HepG2 (cell line): ENCODE measurements around the gene HKDC1. TPM values are rescaled to one million over a fixed set of nuclear protein-coding genes. Genes with fewer than 3 reads are reported as not detected.

Experiments used
- ATF1 ChIP-seq: IDR thresholded peaks from 2 replicates; pipeline ENCODE4 v1.6.1; 2016; ENCODE audit warnings: mild to moderate bottlenecking, control low read depth
- HMG20A ChIP-seq: IDR thresholded peaks from 2 replicates; pipeline ENCODE4 v1.6.1; 2016; ENCODE audit warnings: borderline replicate concordance
- HOXA7 ChIP-seq: sonication (generic); formaldehyde crosslinking; IDR thresholded peaks from 2 replicates; pipeline ENCODE4 v1.8.1; 2022; ENCODE audit warnings: mild to moderate bottlenecking, missing genetic modification reagents, moderate library complexity
- MEIS1 ChIP-seq: sonication (generic); formaldehyde crosslinking; IDR thresholded peaks from 2 replicates; pipeline ENCODE4 v1.9.0; 2021; ENCODE audit warnings: mild to moderate bottlenecking, missing genetic modification reagents, moderate library complexity, borderline replicate concordance
- NFKBIZ ChIP-seq: IDR thresholded peaks from 2 replicates; pipeline ENCODE4 v1.6.1; 2018; ENCODE audit warnings: missing genetic modification reagents, missing compliant biosample characterization
- PCBP1 ChIP-seq: fragments of 200-400 bp; formaldehyde crosslinking; IDR thresholded peaks from 2 replicates; pipeline ENCODE4 v1.6.1; 2017; ENCODE audit warnings: mild to moderate bottlenecking, low read depth, low read length, borderline replicate concordance
- TBX2 ChIP-seq: sonication (generic); formaldehyde crosslinking; IDR thresholded peaks from 2 replicates; pipeline ENCODE4 v1.5.0; 2020; ENCODE audit warnings: missing genetic modification reagents, mild to moderate bottlenecking, borderline replicate concordance
- ZNF274 ChIP-seq: sonication (generic); formaldehyde crosslinking; IDR thresholded peaks from 2 replicates; pipeline ENCODE4 v1.5.1; 2020; ENCODE audit warnings: mild to moderate bottlenecking, missing genetic modification reagents
- ZSCAN12 ChIP-seq: sonication (generic); formaldehyde crosslinking; IDR thresholded peaks from 2 replicates; pipeline ENCODE4 v1.9.0; 2021; ENCODE audit warnings: mild to moderate bottlenecking, missing genetic modification reagents
- polyA plus RNA-seq, 8 experiments: library from polyadenylated mRNA; depleted of rRNA in 3 of 8; stranded (reverse) in 7 of 8; unstranded in 1 of 8; fragments of >200 nt; fragmentation: Illumina TruSeq in 4 of 8; extraction: Trizol in 4 of 8; gene quantifications; 2 replicates each; pipeline versions ENCODE4 v1.2.1 to v1.2.3, GENCODE V29; 2011 to 2016; ENCODE audit warnings: low read depth in 4 of 8, missing spikeins in 1 of 8, mixed read lengths in 1 of 8; ENCODE audit not compliant: insufficient read depth in 1 of 8
- total RNA-seq, 5 experiments: library from RNA; depleted of rRNA; stranded (reverse); fragments of >200 nt; fragmentation: Illumina TruSeq; extraction: Trizol; gene quantifications; 2 replicates each; pipeline ENCODE4 v1.2.3, GENCODE V29; 2016; ENCODE audit warnings: low read depth in 1 of 5
- TF ChIP-seq, protein P1 (sequence below): sonication (generic); formaldehyde crosslinking; conservative IDR thresholded peaks from 2 replicates; pipeline ENCODE4 v1.4.0; 2020; ENCODE audit warnings: missing genetic modification reagents
- TF ChIP-seq, protein P2 (sequence below): IDR thresholded peaks from 2 replicates; pipeline ENCODE4 v1.6.1; 2016; ENCODE audit warnings: missing compliant biosample characterization, missing genetic modification reagents, borderline replicate concordance
- TF ChIP-seq, protein P3 (sequence below): sonication (generic); formaldehyde crosslinking; IDR thresholded peaks from 2 replicates; pipeline ENCODE4 v1.8.0; 2022; ENCODE audit warnings: mild to moderate bottlenecking, missing genetic modification reagents, moderate library complexity
- TF ChIP-seq, protein P4 (sequence below): sonication (generic); formaldehyde crosslinking; IDR thresholded peaks from 2 replicates; pipeline ENCODE4 v1.8.0; 2022; ENCODE audit warnings: missing genetic modification reagents, mild to moderate bottlenecking, moderate library complexity, borderline replicate concordance
- TF ChIP-seq, protein P5 (sequence below), 2 experiments: sonication (generic) in 1 of 2; formaldehyde crosslinking in 1 of 2; IDR thresholded peaks; 2 replicates each; pipeline versions ENCODE4 v1.5.1 to v1.6.1; 2011 to 2020; ENCODE audit warnings: borderline replicate concordance in 1 of 2, low read depth in 1 of 2, low read length in 1 of 2, mild to moderate bottlenecking in 1 of 2, missing genetic modification reagents in 1 of 2, moderate library complexity in 1 of 2
- TF ChIP-seq, protein P6 (sequence below): sonication (generic); formaldehyde crosslinking; IDR thresholded peaks from 2 replicates; pipeline ENCODE4 v1.8.1; 2022; ENCODE audit warnings: low read depth, mild to moderate bottlenecking, missing genetic modification reagents

HKDC1 gene
- total and polyA plus RNA-seq, 2 of the 13 experiments (the other 11 are each of a cell fraction or from before 2014, with no cell fraction given): 8.1 to 12.4 TPM

DNA sequence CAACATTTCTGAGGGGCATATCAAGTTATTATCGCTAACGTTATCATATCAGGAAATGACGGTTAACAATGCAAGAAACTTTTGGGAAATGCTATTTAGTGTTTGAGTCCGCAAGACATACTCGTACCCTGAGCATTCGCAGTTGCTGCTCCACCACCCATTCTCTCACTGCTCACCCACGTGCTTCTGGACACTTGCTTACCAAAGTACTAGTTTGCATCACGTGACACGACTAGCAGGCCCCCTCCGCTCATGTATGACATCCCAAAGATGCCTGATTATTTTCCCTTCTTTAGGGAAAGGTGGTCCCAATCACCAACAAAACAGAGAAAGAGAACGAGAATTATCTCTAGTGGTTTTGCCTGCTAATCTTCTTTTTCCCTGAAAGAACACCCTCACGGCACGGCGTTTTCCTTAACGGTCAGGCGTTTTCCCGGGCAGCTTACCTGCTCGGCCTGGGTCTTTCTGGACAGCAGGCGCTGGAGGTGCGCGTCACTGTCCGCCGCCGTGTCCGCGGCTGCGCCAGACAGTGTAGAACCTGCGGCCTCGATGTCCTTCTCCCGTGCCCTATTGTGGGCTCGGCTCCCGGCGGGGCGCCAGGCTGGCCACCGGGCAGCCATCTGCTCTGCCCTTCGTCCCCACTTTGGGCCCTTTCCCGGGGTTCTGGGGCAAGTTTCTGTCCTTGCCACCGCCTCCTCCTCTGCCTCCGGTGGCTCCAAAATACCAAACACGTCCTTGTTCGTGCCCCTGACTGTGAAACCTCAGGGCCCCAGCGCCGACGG, 40.2 kb upstream of the HKDC1 start, which contains the start of gene SUPV3L1 (continued):
- TF ChIP-seq, protein P1, sequence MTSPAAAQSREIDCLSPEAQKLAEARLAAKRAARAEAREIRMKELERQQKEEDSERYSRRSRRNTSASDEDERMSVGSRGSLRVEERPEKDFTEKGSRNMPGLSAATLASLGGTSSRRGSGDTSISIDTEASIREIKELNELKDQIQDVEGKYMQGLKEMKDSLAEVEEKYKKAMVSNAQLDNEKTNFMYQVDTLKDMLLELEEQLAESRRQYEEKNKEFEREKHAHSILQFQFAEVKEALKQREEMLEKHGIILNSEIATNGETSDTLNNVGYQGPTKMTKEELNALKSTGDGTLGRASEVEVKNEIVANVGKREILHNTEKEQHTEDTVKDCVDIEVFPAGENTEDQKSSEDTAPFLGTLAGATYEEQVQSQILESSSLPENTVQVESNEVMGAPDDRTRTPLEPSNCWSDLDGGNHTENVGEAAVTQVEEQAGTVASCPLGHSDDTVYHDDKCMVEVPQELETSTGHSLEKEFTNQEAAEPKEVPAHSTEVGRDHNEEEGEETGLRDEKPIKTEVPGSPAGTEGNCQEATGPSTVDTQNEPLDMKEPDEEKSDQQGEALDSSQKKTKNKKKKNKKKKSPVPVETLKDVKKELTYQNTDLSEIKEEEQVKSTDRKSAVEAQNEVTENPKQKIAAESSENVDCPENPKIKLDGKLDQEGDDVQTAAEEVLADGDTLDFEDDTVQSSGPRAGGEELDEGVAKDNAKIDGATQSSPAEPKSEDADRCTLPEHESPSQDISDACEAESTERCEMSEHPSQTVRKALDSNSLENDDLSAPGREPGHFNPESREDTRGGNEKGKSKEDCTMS: no peak
- TF ChIP-seq ZSCAN12 (CRISPR knock-in tag): no peak
- peak; percentile 99 for TF ChIP-seq ATF1 (CRISPR knock-in tag)
- TF ChIP-seq, protein P2, sequence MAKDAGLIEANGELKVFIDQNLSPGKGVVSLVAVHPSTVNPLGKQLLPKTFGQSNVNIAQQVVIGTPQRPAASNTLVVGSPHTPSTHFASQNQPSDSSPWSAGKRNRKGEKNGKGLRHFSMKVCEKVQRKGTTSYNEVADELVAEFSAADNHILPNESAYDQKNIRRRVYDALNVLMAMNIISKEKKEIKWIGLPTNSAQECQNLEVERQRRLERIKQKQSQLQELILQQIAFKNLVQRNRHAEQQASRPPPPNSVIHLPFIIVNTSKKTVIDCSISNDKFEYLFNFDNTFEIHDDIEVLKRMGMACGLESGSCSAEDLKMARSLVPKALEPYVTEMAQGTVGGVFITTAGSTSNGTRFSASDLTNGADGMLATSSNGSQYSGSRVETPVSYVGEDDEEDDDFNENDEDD (CRISPR knock-in tag): peak; percentile 41; the same call in 1 of the 2 replicates
- TF ChIP-seq, protein P3, sequence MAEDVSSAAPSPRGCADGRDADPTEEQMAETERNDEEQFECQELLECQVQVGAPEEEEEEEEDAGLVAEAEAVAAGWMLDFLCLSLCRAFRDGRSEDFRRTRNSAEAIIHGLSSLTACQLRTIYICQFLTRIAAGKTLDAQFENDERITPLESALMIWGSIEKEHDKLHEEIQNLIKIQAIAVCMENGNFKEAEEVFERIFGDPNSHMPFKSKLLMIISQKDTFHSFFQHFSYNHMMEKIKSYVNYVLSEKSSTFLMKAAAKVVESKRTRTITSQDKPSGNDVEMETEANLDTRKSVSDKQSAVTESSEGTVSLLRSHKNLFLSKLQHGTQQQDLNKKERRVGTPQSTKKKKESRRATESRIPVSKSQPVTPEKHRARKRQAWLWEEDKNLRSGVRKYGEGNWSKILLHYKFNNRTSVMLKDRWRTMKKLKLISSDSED (CRISPR knock-in tag): no peak
- TF ChIP-seq, protein P4, sequence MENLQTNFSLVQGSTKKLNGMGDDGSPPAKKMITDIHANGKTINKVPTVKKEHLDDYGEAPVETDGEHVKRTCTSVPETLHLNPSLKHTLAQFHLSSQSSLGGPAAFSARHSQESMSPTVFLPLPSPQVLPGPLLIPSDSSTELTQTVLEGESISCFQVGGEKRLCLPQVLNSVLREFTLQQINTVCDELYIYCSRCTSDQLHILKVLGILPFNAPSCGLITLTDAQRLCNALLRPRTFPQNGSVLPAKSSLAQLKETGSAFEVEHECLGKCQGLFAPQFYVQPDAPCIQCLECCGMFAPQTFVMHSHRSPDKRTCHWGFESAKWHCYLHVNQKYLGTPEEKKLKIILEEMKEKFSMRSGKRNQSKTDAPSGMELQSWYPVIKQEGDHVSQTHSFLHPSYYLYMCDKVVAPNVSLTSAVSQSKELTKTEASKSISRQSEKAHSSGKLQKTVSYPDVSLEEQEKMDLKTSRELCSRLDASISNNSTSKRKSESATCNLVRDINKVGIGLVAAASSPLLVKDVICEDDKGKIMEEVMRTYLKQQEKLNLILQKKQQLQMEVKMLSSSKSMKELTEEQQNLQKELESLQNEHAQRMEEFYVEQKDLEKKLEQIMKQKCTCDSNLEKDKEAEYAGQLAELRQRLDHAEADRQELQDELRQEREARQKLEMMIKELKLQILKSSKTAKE (CRISPR knock-in tag): no peak
- TF ChIP-seq, protein P5, sequence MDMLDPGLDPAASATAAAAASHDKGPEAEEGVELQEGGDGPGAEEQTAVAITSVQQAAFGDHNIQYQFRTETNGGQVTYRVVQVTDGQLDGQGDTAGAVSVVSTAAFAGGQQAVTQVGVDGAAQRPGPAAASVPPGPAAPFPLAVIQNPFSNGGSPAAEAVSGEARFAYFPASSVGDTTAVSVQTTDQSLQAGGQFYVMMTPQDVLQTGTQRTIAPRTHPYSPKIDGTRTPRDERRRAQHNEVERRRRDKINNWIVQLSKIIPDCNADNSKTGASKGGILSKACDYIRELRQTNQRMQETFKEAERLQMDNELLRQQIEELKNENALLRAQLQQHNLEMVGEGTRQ (IDR thresholded peaks at IDR 0.05; ENCODE audit: low read depth, low read length): peak; percentile 99
- TF ChIP-seq, protein P5 (CRISPR knock-in tag; IDR thresholded peaks at IDR 0.05; ENCODE audit: borderline replicate concordance): peak; percentile 99
- no peak for TF ChIP-seq HMG20A
- TF ChIP-seq, protein P6, sequence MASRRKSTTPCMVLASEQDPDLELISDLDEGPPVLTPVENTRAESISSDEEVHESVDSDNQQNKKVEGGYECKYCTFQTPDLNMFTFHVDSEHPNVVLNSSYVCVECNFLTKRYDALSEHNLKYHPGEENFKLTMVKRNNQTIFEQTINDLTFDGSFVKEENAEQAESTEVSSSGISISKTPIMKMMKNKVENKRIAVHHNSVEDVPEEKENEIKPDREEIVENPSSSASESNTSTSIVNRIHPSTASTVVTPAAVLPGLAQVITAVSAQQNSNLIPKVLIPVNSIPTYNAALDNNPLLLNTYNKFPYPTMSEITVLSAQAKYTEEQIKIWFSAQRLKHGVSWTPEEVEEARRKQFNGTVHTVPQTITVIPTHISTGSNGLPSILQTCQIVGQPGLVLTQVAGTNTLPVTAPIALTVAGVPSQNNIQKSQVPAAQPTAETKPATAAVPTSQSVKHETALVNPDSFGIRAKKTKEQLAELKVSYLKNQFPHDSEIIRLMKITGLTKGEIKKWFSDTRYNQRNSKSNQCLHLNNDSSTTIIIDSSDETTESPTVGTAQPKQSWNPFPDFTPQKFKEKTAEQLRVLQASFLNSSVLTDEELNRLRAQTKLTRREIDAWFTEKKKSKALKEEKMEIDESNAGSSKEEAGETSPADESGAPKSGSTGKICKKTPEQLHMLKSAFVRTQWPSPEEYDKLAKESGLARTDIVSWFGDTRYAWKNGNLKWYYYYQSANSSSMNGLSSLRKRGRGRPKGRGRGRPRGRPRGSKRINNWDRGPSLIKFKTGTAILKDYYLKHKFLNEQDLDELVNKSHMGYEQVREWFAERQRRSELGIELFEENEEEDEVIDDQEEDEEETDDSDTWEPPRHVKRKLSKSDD (CRISPR knock-in tag): no peak
- TF ChIP-seq HOXA7 (CRISPR knock-in tag): no peak
- no peak for TF ChIP-seq ZNF274 (CRISPR knock-in tag)
- TF ChIP-seq TBX2: peak; percentile 60; the same call in 1 of the 2 replicates
- TF ChIP-seq PCBP1: peak; percentile 87; the same call in 1 of the 2 replicates
- TF ChIP-seq NFKBIZ: no peak; the same call in 1 of the 2 replicates
- peak; percentile 70 for TF ChIP-seq MEIS1 (CRISPR knock-in tag)
